ENCODE data around the gene ANXA5. TPM values are rescaled to one million over a fixed set of nuclear protein-coding genes. Genes with fewer than 3 reads are reported as not detected.

The ANXA5 gene
- total and polyA plus RNA-seq, 9 of the 15 experiments (the other 6 are each of a cell fraction or from before 2014, with no cell fraction given), result 49.9 to 131 (median 84.5) TPM

DNA sequence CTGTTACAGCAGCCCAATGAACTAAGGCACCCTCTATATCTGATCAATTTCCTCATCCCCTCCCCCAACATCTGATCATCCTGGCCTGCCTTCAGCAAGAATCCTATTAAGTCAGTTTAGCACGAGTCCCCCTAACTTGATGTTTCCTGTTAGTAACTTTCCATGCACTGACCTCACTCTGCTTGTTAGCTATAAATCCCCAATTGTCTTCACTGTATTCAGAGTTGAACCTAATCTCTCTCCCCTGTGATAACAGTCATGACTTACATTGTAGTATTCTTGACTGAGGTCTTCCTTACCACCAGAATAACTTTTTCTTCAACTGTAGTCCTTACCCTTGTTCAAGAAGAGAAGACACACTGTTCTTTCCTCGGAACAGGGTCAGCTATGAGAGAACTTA lies 8.5 kb downstream of the ANXA5 start:
- TF ChIP-seq RFX5 (IDR thresholded peaks at IDR 0.05; ENCODE audit: low read depth, low read length), result no peak
- TF ChIP-seq, protein P1, sequence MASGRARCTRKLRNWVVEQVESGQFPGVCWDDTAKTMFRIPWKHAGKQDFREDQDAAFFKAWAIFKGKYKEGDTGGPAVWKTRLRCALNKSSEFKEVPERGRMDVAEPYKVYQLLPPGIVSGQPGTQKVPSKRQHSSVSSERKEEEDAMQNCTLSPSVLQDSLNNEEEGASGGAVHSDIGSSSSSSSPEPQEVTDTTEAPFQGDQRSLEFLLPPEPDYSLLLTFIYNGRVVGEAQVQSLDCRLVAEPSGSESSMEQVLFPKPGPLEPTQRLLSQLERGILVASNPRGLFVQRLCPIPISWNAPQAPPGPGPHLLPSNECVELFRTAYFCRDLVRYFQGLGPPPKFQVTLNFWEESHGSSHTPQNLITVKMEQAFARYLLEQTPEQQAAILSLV (tag; IDR thresholded peaks at IDR 0.05), result no peak
- no peak for TF ChIP-seq MAFK (IDR thresholded peaks at IDR 0.05; ENCODE audit: low read length)
- TF ChIP-seq, protein P2, sequence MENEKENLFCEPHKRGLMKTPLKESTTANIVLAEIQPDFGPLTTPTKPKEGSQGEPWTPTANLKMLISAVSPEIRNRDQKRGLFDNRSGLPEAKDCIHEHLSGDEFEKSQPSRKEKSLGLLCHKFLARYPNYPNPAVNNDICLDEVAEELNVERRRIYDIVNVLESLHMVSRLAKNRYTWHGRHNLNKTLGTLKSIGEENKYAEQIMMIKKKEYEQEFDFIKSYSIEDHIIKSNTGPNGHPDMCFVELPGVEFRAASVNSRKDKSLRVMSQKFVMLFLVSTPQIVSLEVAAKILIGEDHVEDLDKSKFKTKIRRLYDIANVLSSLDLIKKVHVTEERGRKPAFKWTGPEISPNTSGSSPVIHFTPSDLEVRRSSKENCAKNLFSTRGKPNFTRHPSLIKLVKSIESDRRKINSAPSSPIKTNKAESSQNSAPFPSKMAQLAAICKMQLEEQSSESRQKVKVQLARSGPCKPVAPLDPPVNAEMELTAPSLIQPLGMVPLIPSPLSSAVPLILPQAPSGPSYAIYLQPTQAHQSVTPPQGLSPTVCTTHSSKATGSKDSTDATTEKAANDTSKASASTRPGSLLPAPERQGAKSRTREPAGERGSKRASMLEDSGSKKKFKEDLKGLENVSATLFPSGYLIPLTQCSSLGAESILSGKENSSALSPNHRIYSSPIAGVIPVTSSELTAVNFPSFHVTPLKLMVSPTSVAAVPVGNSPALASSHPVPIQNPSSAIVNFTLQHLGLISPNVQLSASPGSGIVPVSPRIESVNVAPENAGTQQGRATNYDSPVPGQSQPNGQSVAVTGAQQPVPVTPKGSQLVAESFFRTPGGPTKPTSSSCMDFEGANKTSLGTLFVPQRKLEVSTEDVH (IDR thresholded peaks at IDR 0.05; ENCODE audit: low read depth, partially characterized antibody), result no peak
- TF ChIP-seq BCOR (IDR thresholded peaks at IDR 0.05), result no peak
- TF ChIP-seq NFYB (IDR thresholded peaks at IDR 0.05; ENCODE audit: extremely low read depth, insufficient read length), result no peak
- TF ChIP-seq, protein P3, sequence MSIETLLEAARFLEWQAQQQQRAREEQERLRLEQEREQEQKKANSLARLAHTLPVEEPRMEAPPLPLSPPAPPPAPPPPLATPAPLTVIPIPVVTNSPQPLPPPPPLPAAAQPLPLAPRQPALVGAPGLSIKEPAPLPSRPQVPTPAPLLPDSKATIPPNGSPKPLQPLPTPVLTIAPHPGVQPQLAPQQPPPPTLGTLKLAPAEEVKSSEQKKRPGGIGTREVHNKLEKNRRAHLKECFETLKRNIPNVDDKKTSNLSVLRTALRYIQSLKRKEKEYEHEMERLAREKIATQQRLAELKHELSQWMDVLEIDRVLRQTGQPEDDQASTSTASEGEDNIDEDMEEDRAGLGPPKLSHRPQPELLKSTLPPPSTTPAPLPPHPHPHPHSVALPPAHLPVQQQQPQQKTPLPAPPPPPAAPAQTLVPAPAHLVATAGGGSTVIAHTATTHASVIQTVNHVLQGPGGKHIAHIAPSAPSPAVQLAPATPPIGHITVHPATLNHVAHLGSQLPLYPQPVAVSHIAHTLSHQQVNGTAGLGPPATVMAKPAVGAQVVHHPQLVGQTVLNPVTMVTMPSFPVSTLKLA (conservative IDR thresholded peaks at IDR 0.05), result no peak
- no peak for TF ChIP-seq CBX2 (IDR thresholded peaks at IDR 0.05; ENCODE audit: insufficient read depth, low read length, poor library complexity, severe bottlenecking)
- no peak for TF ChIP-seq ZNF507 (tag; conservative IDR thresholded peaks at IDR 0.05)
- TF ChIP-seq KLF1 (tag; IDR thresholded peaks at IDR 0.05), result no peak
- TF ChIP-seq SOX6 (IDR thresholded peaks at IDR 0.05), result no peak
- no peak for TF ChIP-seq HMGN3 (IDR thresholded peaks at IDR 0.05; ENCODE audit: borderline replicate concordance, extremely low read depth, insufficient read length, low read depth, low read length)
- ChIA-PET POLR2A (interaction anchor here (0.5 to 0.6 kb wide), 3 partner anchors 8 to 1854 kb away, joined by 3 read pairs; partner anchors contain the start of gene ANXA5), CTCF (ENCODE audit: low intra/inter-chr PET ratio) (no interaction called here)
- no peak overlapping the region for H3K4me3 ChIP-seq
- no peak overlapping the region for H2AFZ ChIP-seq (ENCODE audit: low read depth, low read length)
- DNase-seq (ENCODE audit: extremely low read depth in 1 of 4, low spot score in 3 of 4) (no peak), ATAC-seq (no peak), FAIRE-seq (peak; percentile 40)
- no peak overlapping the region for H3K27ac ChIP-seq (ENCODE audit: extremely low read depth, low read depth, low read length)
- H3K9ac ChIP-seq (ENCODE audit: insufficient read depth in 1 of 2, low read depth in 2 of 2, low read length in 2 of 2), result no peak overlapping the region
- H3K9me3 ChIP-seq (replicated peaks; ENCODE audit: control insufficient read depth, insufficient read depth, low read depth, low read length), result no peaks in the 10 kb centered on the region
- no TSS peak for BruUV-seq (replicated peaks)
- in situ Hi-C loops (cut with MboI), result no loop called here
- no peak overlapping the region for H3K4me2 ChIP-seq (ENCODE audit: insufficient read depth, low read length)
- H3K9me1 ChIP-seq (ENCODE audit: control insufficient read depth, insufficient read depth, low read length), result no peaks in the 10 kb centered on the region
- 0 out of 2 replicates have a peak, but pooled peaks cover 3% of the 10 kb centered on the region for H4K20me1 ChIP-seq (replicated peaks; ENCODE audit: control insufficient read depth, insufficient read depth, low read length)
- no peaks in the 10 kb centered on the region; the same call in 2 of the 3 replicates for H3K79me2 ChIP-seq (ENCODE audit: control insufficient read depth, insufficient read depth, low read length)
- H3K36me3 ChIP-seq (ENCODE audit: control insufficient read depth, insufficient read depth, low read length), result peaks cover 27% of the 10 kb centered on the region; the same call in 1 of the 3 replicates
- WGBS (ENCODE audit: insufficient coverage, low coverage, missing lambda C conversion rate), result 44% methylated on average over 2 of the region's 2 CpGs
- H3K4me1 ChIP-seq (replicated peaks in 1 of 2; ENCODE audit: control insufficient read depth in 2 of 2, insufficient read depth in 2 of 2, low read length in 2 of 2), result no peaks in the 10 kb centered on the region; a peak in 1 of 5 replicates
- H3K27me3 ChIP-seq (ENCODE audit: control insufficient read depth in 2 of 2, insufficient read depth in 2 of 2, low read length in 2 of 2), result no peaks in the 10 kb centered on the region
- intact Hi-C loops (cut with micrococcal nuclease), result no loop called here
